SK-N-SH treated with all-trans-retinoic acid at 6 μM for 48 hours (cell line): ENCODE results near the gene GPRC5A.

Source experiments
- CREB5 ChIP-seq: fragments of 250-450 bp; sonication (Bioruptor Pico); IDR thresholded peaks from 2 replicates; pipeline ENCODE4 v1.5.1; 2020; ENCODE audit warnings: low read depth, mild to moderate bottlenecking, moderate library complexity
- ZFP30 ChIP-seq: fragments of 450-650 bp; formaldehyde crosslinking; IDR thresholded peaks from 2 replicates; pipeline ENCODE4 v1.5.0; 2022; ENCODE audit warnings: mild to moderate bottlenecking, moderate library complexity

- no peak for TF ChIP-seq CREB5
- no peak for TF ChIP-seq ZFP30 (CRISPR knock-in tag)
Observed at GRCh38 chr12:12926571-12927071, 35.3 kb downstream of the GPRC5A start.
